CD14-positive monocyte (primary cell): ENCODE measurements around the gene NFKB1. TPM values are rescaled to one million over a fixed set of nuclear protein-coding genes. Genes with fewer than 3 reads are reported as not detected.

Source experiments
- DNase-seq, 3 donors: peaks; one replicate each; pipeline ENCODE4 v3.0.0-alpha.2; 2011 to 2022
- H2AFZ ChIP-seq: 2 replicates; pipeline ENCODE4 v1.6.0; 2012; ENCODE audit warnings: mild to moderate bottlenecking, low read depth, low read length, inconsistent platforms; ENCODE audit not compliant: insufficient read depth, poor library complexity, severe bottlenecking
- H3K27ac ChIP-seq, 2 donors: 1 replicate in 1 of 2; 2 replicates in 1 of 2; pipeline ENCODE4 v1.5.1; 2012 to 2013; ENCODE audit warnings: low read length in 2 of 2, control low read depth in 1 of 2, inconsistent platforms in 1 of 2, low read depth in 1 of 2, mild to moderate bottlenecking in 1 of 2
- H3K27me3 ChIP-seq, 2 donors: one replicate each; pipeline versions ENCODE4 v1.6.0 to v1.6.1; 2011 to 2013; ENCODE audit warnings: low read length in 2 of 2; ENCODE audit not compliant: control insufficient read depth in 2 of 2, insufficient read depth in 2 of 2
- H3K36me3 ChIP-seq, 2 donors: replicated peaks in 1 of 2; 1 replicate in 1 of 2; 2 replicates in 1 of 2; pipeline versions ENCODE4 v1.5.1 to v1.6.1; 2012 to 2013; ENCODE audit warnings: low read length in 2 of 2, control low read depth in 1 of 2, inconsistent platforms in 1 of 2, mild to moderate bottlenecking in 1 of 2; ENCODE audit not compliant: insufficient read depth in 2 of 2, control insufficient read depth in 1 of 2
- H3K4me1 ChIP-seq, 2 donors: 1 replicate in 1 of 2; 2 replicates in 1 of 2; pipeline versions ENCODE4 v1.5.1 to v1.6.1; 2012 to 2013; ENCODE audit warnings: low read length in 2 of 2, control low read depth in 1 of 2, inconsistent platforms in 1 of 2, mild to moderate bottlenecking in 1 of 2, moderate library complexity in 1 of 2; ENCODE audit not compliant: insufficient read depth in 2 of 2, control insufficient read depth in 1 of 2
- H3K4me2 ChIP-seq: replicated peaks from 2 replicates; pipeline ENCODE3; 2012; ENCODE audit warnings: low read length, moderate library complexity, mild to moderate bottlenecking; ENCODE audit not compliant: poor library complexity, severe bottlenecking; ENCODE audit errors: extremely low read depth
- H3K4me3 ChIP-seq, 3 experiments: fragments of 200-600 bp in 1 of 3; sonication (generic) in 1 of 3; replicated peaks in 1 of 3; 1 replicate in 2 of 3; 2 replicates in 1 of 3; pipeline ENCODE4 v1.5.1; 2011 to 2013; ENCODE audit warnings: low read length in 3 of 3, mild to moderate bottlenecking in 3 of 3, control low read depth in 2 of 3, low read depth in 2 of 3, inconsistent platforms in 1 of 3, moderate library complexity in 1 of 3
- H3K79me2 ChIP-seq: 2 replicates; pipeline ENCODE4 v1.6.0; 2012; ENCODE audit warnings: mild to moderate bottlenecking, control low read depth, inconsistent platforms, low read length, moderate library complexity; ENCODE audit not compliant: insufficient read depth
- H3K9ac ChIP-seq: 2 replicates; pipeline ENCODE4 v1.6.0; 2017; ENCODE audit warnings: low read length, mild to moderate bottlenecking; ENCODE audit not compliant: insufficient read depth, poor library complexity, severe bottlenecking
- H3K9me3 ChIP-seq, 2 donors: replicated peaks in 1 of 2; 1 replicate in 1 of 2; 2 replicates in 1 of 2; pipeline versions ENCODE4 v1.5.1 to v1.6.1; 2012 to 2013; ENCODE audit warnings: low read length in 2 of 2, control low read depth in 1 of 2; ENCODE audit not compliant: control insufficient read depth in 1 of 2, insufficient read depth in 1 of 2
- H4K20me1 ChIP-seq: 2 replicates; pipeline ENCODE4 v1.6.0; 2012; ENCODE audit warnings: mild to moderate bottlenecking, low read length, control low read depth, moderate library complexity; ENCODE audit not compliant: insufficient read depth
- H3K27ac Mint-ChIP-seq, 7 donors: one replicate each; pipeline ENCODE4 v1.8.0; 2020; ENCODE audit warnings: mild to moderate bottlenecking in 7 of 7, mixed read lengths in 7 of 7, moderate library complexity in 6 of 7, inconsistent platforms in 2 of 7
- H3K27me3 Mint-ChIP-seq, 3 donors: one replicate each; pipeline ENCODE4 v1.8.0; 2021 to 2022; ENCODE audit warnings: low read depth in 3 of 3, mild to moderate bottlenecking in 3 of 3, mixed read lengths in 3 of 3, moderate library complexity in 3 of 3, inconsistent platforms in 1 of 3
- H3K36me3 Mint-ChIP-seq, 2 donors: one replicate each; pipeline ENCODE4 v1.8.0; 2020; ENCODE audit warnings: mixed read lengths in 2 of 2, inconsistent platforms in 1 of 2, mild to moderate bottlenecking in 1 of 2
- H3K4me1 Mint-ChIP-seq: one replicate; pipeline ENCODE4 v1.8.0; 2020; ENCODE audit warnings: mild to moderate bottlenecking, mixed read lengths
- H3K4me3 Mint-ChIP-seq, 2 donors: one replicate each; pipeline ENCODE4 v1.8.0; 2020; ENCODE audit warnings: mild to moderate bottlenecking in 2 of 2, mixed read lengths in 2 of 2, moderate library complexity in 1 of 2
- H3K9me3 Mint-ChIP-seq, 7 donors: one replicate each; pipeline ENCODE4 v1.8.0; 2020 to 2022; ENCODE audit warnings: mixed read lengths in 7 of 7, mild to moderate bottlenecking in 6 of 7, moderate library complexity in 6 of 7, inconsistent platforms in 2 of 7
- WGBS: methylation state at CpG from one replicate; pipeline ENCODE4 v1.1.5; 2013; ENCODE audit warnings: missing lambda C conversion rate; ENCODE audit not compliant: insufficient coverage; 5-methylcytosine and 5-hydroxymethylcytosine counted together
- intact Hi-C, 2 donors: fragments of 100-400 bp; cut with micrococcal nuclease; formaldehyde crosslinking; loops; one replicate each; pipeline versions ENCODE4 v1.15.0 to v1.15.1; 2023
- polyA plus RNA-seq, 3 donors: library from polyadenylated mRNA; depleted of rRNA in 1 of 3; unstranded in 2 of 3; stranded (reverse) in 1 of 3; fragments of 300-500 nt in 2 of 3; fragments of >200 nt in 1 of 3; fragmentation: Illumina TruSeq in 2 of 3; gene quantifications; 1 replicate in 2 of 3; 2 replicates in 1 of 3; pipeline ENCODE4 v1.2.3, GENCODE V29; 2012 to 2021
- TF ChIP-seq, protein P1 (sequence below): fragments of 200-600 bp; IDR thresholded peaks from one replicate; pipeline ENCODE4 v1.8.0; 2022; ENCODE audit warnings: antibody characterized with exemption, mild to moderate bottlenecking

Gene NFKB1
- polyA plus RNA-seq, 3 donors, result 9.0 to 34.4 (median 17.8) TPM

DNA sequence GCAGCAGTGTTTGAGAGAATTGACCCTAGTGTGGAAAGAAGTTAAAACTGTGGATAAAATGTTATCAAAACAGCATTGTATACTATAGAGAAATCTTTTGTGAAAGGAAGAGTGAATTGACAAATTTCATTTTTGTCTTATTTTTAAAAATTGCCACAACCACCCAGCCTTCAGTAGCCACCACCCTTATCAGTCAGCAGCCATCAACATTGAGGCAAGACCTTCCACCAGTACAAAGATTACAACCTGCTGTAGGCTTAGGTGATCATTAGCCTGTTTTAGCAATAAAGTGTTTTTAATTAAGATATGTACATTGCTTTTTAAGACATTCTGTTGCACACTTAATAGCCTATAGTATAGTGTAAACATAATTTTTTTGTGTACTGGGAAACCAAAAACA, 91.1 kb downstream of the NFKB1 start:
- Histone ChIP-seq H3K36me3 (peaks cover 60 to 81% of the 10 kb centered on the region in 2 donors), H3K4me2 (no peak overlapping the region), H3K27me3 (no peaks in the 10 kb centered on the region), H3K27ac (peak overlapping the region in 1 of 2 donors; percentile 40), H3K4me1 (peaks cover 6 to 22% of the 10 kb centered on the region in 2 donors), H4K20me1 (peaks cover 23% of the 10 kb centered on the region), H3K9ac (no peak overlapping the region), H2AFZ (no peak overlapping the region), H3K9me3 (no peaks in the 10 kb centered on the region), H3K79me2 (no peaks in the 10 kb centered on the region), H3K4me3 (no peak overlapping the region)
- Mint-ChIP-seq H3K27ac (peak overlapping the region in 2 of 7 donors; percentile 0 to 74), H3K9me3 (peaks cover 0 to 4% (median 2%) of the 10 kb centered on the region in 7 donors), H3K4me3 (no peak overlapping the region), H3K27me3 (no peaks in the 10 kb centered on the region), H3K4me1 (peaks cover 19% of the 10 kb centered on the region), H3K36me3 (peaks cover 81 to 82% of the 10 kb centered on the region in 2 donors)
- TF ChIP-seq, protein P1, sequence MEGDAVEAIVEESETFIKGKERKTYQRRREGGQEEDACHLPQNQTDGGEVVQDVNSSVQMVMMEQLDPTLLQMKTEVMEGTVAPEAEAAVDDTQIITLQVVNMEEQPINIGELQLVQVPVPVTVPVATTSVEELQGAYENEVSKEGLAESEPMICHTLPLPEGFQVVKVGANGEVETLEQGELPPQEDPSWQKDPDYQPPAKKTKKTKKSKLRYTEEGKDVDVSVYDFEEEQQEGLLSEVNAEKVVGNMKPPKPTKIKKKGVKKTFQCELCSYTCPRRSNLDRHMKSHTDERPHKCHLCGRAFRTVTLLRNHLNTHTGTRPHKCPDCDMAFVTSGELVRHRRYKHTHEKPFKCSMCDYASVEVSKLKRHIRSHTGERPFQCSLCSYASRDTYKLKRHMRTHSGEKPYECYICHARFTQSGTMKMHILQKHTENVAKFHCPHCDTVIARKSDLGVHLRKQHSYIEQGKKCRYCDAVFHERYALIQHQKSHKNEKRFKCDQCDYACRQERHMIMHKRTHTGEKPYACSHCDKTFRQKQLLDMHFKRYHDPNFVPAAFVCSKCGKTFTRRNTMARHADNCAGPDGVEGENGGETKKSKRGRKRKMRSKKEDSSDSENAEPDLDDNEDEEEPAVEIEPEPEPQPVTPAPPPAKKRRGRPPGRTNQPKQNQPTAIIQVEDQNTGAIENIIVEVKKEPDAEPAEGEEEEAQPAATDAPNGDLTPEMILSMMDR, result no peak
- DNase-seq, result no peak
- intact Hi-C loops, result no loop called here

- Histone ChIP-seq H3K9me3 (no peaks in the 10 kb centered on the region), H3K79me2 (no peaks in the 10 kb centered on the region), H3K36me3 (peaks cover 60 to 81% of the 10 kb centered on the region in 2 donors), H3K9ac (no peak overlapping the region), H2AFZ (no peak overlapping the region), H3K27me3 (no peaks in the 10 kb centered on the region), H3K27ac (peak overlapping the region in 1 of 2 donors; percentile 40), H3K4me1 (peaks cover 6 to 22% of the 10 kb centered on the region in 2 donors), H4K20me1 (peaks cover 20% of the 10 kb centered on the region), H3K4me3 (no peak overlapping the region), H3K4me2 (peak overlapping the region; percentile 13)
- peaks cover 0 to 4% (median 2%) of the 10 kb centered on the region in 7 donors for H3K9me3 Mint-ChIP-seq
- DNase-seq, result no peak
- H3K4me1 Mint-ChIP-seq, result peaks cover 19% of the 10 kb centered on the region
- no CpG with 5 or more reads among the region's 7 CpGs for WGBS
- peak overlapping the region; percentile 1 to 68 for H3K4me3 Mint-ChIP-seq
- H3K36me3 Mint-ChIP-seq, result peaks cover 81 to 82% of the 10 kb centered on the region in 2 donors
- peak overlapping the region in 3 of 7 donors; percentile 4 to 82 (median 61) for H3K27ac Mint-ChIP-seq
- TF ChIP-seq, protein P1, result no peak
- H3K27me3 Mint-ChIP-seq, result no peaks in the 10 kb centered on the region
- intact Hi-C loops, result no loop called here
These were observed 92.0 kb downstream of the NFKB1 start for GRCh38 chr4:102593147-102593546.
